GM12891 (cell line): Measurements from ENCODE around the gene PDAP1.

Experiments
- PAX5 ChIP-seq: IDR thresholded peaks from 2 replicates; pipeline ENCODE4 v1.6.1; 2011; ENCODE audit warnings: low read length, moderate library complexity, mild to moderate bottlenecking; ENCODE audit not compliant: insufficient read depth, severe bottlenecking
- POLR2A ChIP-seq: IDR thresholded peaks from 2 replicates; pipeline ENCODE4 v1.6.1; 2011; ENCODE audit warnings: low read depth, low read length, control low read depth
- POLR2AphosphoS5 ChIP-seq: IDR thresholded peaks from 2 replicates; pipeline ENCODE4 v1.6.1; 2011; ENCODE audit warnings: low read depth, low read length, control low read depth
- SPI1 ChIP-seq: IDR thresholded peaks from 2 replicates; pipeline ENCODE4 v1.6.1; 2011; ENCODE audit warnings: low read depth, low read length, control low read depth
- TAF1 ChIP-seq: IDR thresholded peaks from 2 replicates; pipeline ENCODE4 v1.6.1; 2011; ENCODE audit warnings: low read depth, low read length, control low read depth

DNA sequence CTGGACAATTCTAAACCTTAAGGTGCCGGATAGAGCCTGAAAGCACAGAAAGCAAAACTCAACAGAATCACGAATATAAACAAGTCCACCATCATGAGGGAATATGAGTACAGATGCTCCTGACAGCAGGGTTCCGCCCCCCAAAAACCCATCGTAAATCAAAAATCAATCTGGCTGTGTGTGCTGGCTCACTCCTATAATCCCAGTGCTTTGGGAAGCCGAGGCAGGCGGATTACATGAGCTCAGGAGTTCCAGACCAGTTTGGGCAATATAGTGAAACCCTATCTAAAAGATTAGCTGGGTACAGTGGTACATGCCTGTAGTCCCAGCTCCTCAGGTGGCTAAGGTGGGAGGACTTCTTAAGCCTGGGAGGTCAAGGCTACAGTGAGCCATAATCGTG lies 12.6 kb upstream of the PDAP1 start:
- TF ChIP-seq PAX5 (no peak), POLR2AphosphoS5 (no peak), POLR2A (no peak), SPI1 (no peak), TAF1 (no peak)
